Astrocyte of the spinal cord (primary cell): ENCODE data around the gene SULF2.
A peak's percentile ranks its signal among the peaks of the same experiment; 100 is the strongest.

Experiments used
- DNase-seq: peaks from one replicate; pipeline ENCODE4 v3.0.0; 2011; ENCODE audit warnings: low read depth, low spot score
- H3K4me3 ChIP-seq: 2 replicates; pipeline ENCODE4 v1.5.1; 2011; ENCODE audit warnings: low read depth, mild to moderate bottlenecking, low read length, moderate library complexity
- CTCF ChIP-seq: IDR thresholded peaks from 2 replicates; pipeline ENCODE4 v1.5.1; 2012; ENCODE audit warnings: low read depth, mild to moderate bottlenecking, low read length, inconsistent platforms
- in situ Hi-C: cut with HindIII; loops from 2 replicates; pipeline ENCODE4 v1.10.0; 2017; ENCODE audit warnings: low sequenced_read_pairs

The SULF2 gene

GRCh38 chr20:47629907-47630306, 155.4 kb downstream of the SULF2 start:
- no peak for DNase-seq
- in situ Hi-C loops: no loop called here
- TF ChIP-seq CTCF: no peak
- H3K4me3 ChIP-seq: no peak overlapping the region

GRCh38 chr20:47627540-47627939, 157.7 kb downstream of the SULF2 start:
- H3K4me3 ChIP-seq: no peak overlapping the region
- in situ Hi-C loops: no loop called here
- TF ChIP-seq CTCF: no peak
- DNase-seq: no peak

DNA sequence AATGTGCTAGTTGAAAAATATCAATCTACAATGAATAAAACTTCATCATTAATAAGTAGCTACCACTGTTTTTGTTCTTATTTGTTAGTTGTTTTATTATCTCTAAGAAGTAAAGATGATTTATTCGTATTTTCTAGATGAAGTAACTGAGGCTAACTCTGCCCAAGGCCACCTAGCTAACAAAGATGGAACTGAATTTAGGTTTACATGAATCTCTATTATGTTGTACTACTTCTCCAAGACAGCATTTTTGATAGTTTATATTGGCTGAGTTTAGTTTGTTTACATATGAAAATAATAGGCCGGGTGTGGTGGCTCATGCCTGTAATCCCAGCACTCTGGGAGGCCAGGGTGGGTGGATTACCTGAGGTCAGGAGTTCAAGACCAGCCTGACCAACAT, 162.1 kb downstream of the SULF2 start:
- in situ Hi-C loops: no loop called here
- no peak for DNase-seq
- no peak for TF ChIP-seq CTCF
- no peak overlapping the region for H3K4me3 ChIP-seq

GRCh38 chr20:47622118-47622665, 163.1 kb downstream of the SULF2 start:
- in situ Hi-C loops: no loop called here
- no peak for TF ChIP-seq CTCF

DNA sequence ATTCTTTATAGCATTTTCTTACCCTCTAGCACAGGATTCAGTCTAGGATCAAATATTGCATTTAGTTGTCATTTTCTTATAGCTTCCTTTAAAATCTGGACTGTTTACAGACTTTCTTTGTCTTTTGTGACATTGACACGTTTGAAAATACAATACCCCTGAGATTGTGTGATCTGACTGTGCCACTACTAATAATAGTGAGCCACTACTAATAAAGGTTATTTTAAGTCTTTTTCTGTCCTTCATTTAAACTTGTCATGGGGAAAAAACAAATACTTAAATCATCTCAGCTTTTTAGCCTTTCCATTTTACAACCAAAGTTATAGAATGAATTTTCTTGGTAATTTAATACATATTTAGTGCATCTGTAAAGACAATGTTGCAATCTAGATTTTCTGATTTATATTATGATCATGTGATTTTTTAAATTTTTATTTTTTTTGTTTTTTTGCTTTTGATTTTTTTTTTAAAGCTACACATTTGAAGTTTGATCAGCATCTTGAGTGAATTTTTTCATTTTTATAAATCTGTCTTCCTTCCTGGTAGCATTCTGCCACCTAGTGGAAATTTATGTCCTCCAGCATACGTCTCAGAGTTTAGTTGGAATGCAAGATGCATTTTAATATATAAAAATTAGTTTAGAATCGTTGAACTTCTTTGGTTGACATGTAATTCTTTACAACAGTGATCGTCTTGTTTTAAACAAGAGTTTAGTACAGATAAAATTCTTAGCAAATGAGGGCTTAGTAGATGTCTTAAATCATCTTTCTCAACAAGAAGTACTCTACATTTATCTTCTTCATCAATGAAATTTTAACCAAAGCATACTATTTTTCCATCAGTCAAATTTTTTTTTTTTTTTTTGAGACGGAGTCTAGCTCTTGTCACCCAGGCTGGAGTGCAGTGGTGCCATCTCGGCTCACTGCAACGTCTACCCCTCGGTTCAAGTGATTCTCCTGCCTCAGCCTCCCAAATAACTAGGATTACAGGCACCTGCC, 164.2 kb downstream of the SULF2 start:
- in situ Hi-C loops: no loop called here
- H3K4me3 ChIP-seq: no peak overlapping the region
- TF ChIP-seq CTCF: peak; percentile 81
- peak; percentile 80 for DNase-seq

More at GRCh38 chr20:47622118-47622665, 163.1 kb downstream of the SULF2 start:
- H3K4me3 ChIP-seq: no peak overlapping the region
- no peak for DNase-seq

GRCh38 chr20:47618479-47618878, 166.8 kb downstream of the SULF2 start:
- no peak for TF ChIP-seq CTCF
- in situ Hi-C loops: no loop called here
- no peak for DNase-seq
- no peak overlapping the region for H3K4me3 ChIP-seq
